Ectodermal cell (in vitro differentiated cells): ENCODE measurements around the gene RPL13.

Source experiments
- H3K27ac ChIP-seq: 2 replicates; pipeline ENCODE4 v1.7.0; 2013; ENCODE audit warnings: mild to moderate bottlenecking, low read depth, low read length; ENCODE audit not compliant: insufficient read depth, poor library complexity, severe bottlenecking
- H3K27me3 ChIP-seq: 2 replicates; pipeline ENCODE4 v1.7.0; 2013; ENCODE audit warnings: mild to moderate bottlenecking, low read length; ENCODE audit not compliant: insufficient read depth, control insufficient read depth, poor library complexity, severe bottlenecking
- H3K36me3 ChIP-seq: one replicate; pipeline ENCODE4 v1.7.0; 2013; ENCODE audit warnings: low read length; ENCODE audit not compliant: control insufficient read depth, insufficient read depth
- H3K4me1 ChIP-seq: one replicate; pipeline ENCODE4 v1.7.0; 2013; ENCODE audit warnings: low read length; ENCODE audit not compliant: control insufficient read depth, insufficient read depth
- H3K4me3 ChIP-seq: 2 replicates; pipeline ENCODE4 v1.7.0; 2013; ENCODE audit warnings: low read depth, low read length, control low read depth; ENCODE audit not compliant: insufficient read depth
- H3K9me3 ChIP-seq: 2 replicates; pipeline ENCODE4 v1.7.0; 2013; ENCODE audit warnings: mild to moderate bottlenecking, low read length, moderate library complexity; ENCODE audit not compliant: control insufficient read depth
- WGBS, 2 experiments: methylation state at CpG; one replicate each; pipeline ENCODE4 v1.1.7; 2013; ENCODE audit warnings: missing lambda C conversion rate in 2 of 2; 5-methylcytosine and 5-hydroxymethylcytosine counted together

Gene RPL13

GRCh38 chr16:89576153-89577054 is 15.9 kb downstream of the RPL13 start:
- peak overlapping the region; percentile 33 for H3K4me3 ChIP-seq
- H3K27me3 ChIP-seq, result peaks cover 43% of the 10 kb centered on the region
- WGBS, 2 experiments, result 27 to 29% methylated on average over 89 of the region's 89 CpGs
- no peak overlapping the region for H3K27ac ChIP-seq
- H3K4me1 ChIP-seq, result no peaks in the 10 kb centered on the region
- no peaks in the 10 kb centered on the region for H3K9me3 ChIP-seq
- H3K36me3 ChIP-seq, result no peaks in the 10 kb centered on the region

- 90 to 91% methylated on average over 25 of the region's 25 CpGs for WGBS, 2 experiments
- peaks cover 43% of the 10 kb centered on the region for H3K27me3 ChIP-seq
- no peaks in the 10 kb centered on the region for H3K4me1 ChIP-seq
- H3K4me3 ChIP-seq, result no peak overlapping the region
- no peaks in the 10 kb centered on the region for H3K9me3 ChIP-seq
- H3K27ac ChIP-seq, result no peak overlapping the region
- no peaks in the 10 kb centered on the region for H3K36me3 ChIP-seq
Measured at GRCh38 chr16:89577055-89577759, 16.7 kb downstream of the RPL13 start.

GRCh38 chr16:89579351-89579750 is 18.9 kb downstream of the RPL13 start:
- no peaks in the 10 kb centered on the region for H3K4me1 ChIP-seq
- H3K27me3 ChIP-seq, result peaks cover 37% of the 10 kb centered on the region
- 89 to 90% methylated on average over 15 of the region's 15 CpGs for WGBS, 2 experiments
- H3K27ac ChIP-seq, result no peak overlapping the region
- H3K36me3 ChIP-seq, result no peaks in the 10 kb centered on the region
- no peak overlapping the region for H3K4me3 ChIP-seq
- H3K9me3 ChIP-seq, result no peaks in the 10 kb centered on the region

- no peak overlapping the region for H3K4me3 ChIP-seq
- H3K27ac ChIP-seq, result no peak overlapping the region
- 84 to 86% methylated on average over 33 of the region's 33 CpGs for WGBS, 2 experiments
- no peaks in the 10 kb centered on the region for H3K9me3 ChIP-seq
- no peaks in the 10 kb centered on the region for H3K4me1 ChIP-seq
- no peaks in the 10 kb centered on the region for H3K36me3 ChIP-seq
- H3K27me3 ChIP-seq, result peaks cover 19% of the 10 kb centered on the region
Measured at GRCh38 chr16:89581045-89581695, 20.7 kb downstream of the RPL13 start.

GRCh38 chr16:89581861-89582563 is 21.5 kb downstream of the RPL13 start:
- Histone ChIP-seq H3K36me3 (no peaks in the 10 kb centered on the region), H3K4me1 (no peaks in the 10 kb centered on the region), H3K27me3 (peaks cover 10% of the 10 kb centered on the region), H3K27ac (no peak overlapping the region), H3K9me3 (no peaks in the 10 kb centered on the region), H3K4me3 (no peak overlapping the region)
- 84% methylated on average over 15 of the region's 15 CpGs for whole genome bisulfite sequencing, 2 experiments

- 91 to 92% methylated on average over 19 of the region's 19 CpGs for WGBS, 2 experiments
- Histone ChIP-seq H3K27ac (no peak overlapping the region), H3K4me3 (no peak overlapping the region), H3K9me3 (no peaks in the 10 kb centered on the region), H3K27me3 (peaks cover 3% of the 10 kb centered on the region), H3K36me3 (no peaks in the 10 kb centered on the region), H3K4me1 (no peaks in the 10 kb centered on the region)
Measured at GRCh38 chr16:89582614-89583196, 22.2 kb downstream of the RPL13 start.

- Histone ChIP-seq H3K27me3 (no peaks in the 10 kb centered on the region), H3K36me3 (no peaks in the 10 kb centered on the region)
- WGBS, 2 experiments, result 92% methylated on average over 36 of the region's 36 CpGs
Measured at GRCh38 chr16:89583197-89583894, 22.9 kb downstream of the RPL13 start.

GRCh38 chr16:89583895-89584644 is 23.6 kb downstream of the RPL13 start:
- WGBS, 2 experiments, result 91 to 92% methylated on average over 49 of the region's 49 CpGs
- H3K4me3 ChIP-seq, result no peak overlapping the region
- no peaks in the 10 kb centered on the region for H3K27me3 ChIP-seq
- no peaks in the 10 kb centered on the region for H3K36me3 ChIP-seq
- H3K4me1 ChIP-seq, result no peaks in the 10 kb centered on the region
- H3K9me3 ChIP-seq, result no peaks in the 10 kb centered on the region
- H3K27ac ChIP-seq, result no peak overlapping the region

More at GRCh38 chr16:89583197-89583894, 22.9 kb downstream of the RPL13 start:
- Histone ChIP-seq H3K9me3 (no peaks in the 10 kb centered on the region), H3K4me1 (no peaks in the 10 kb centered on the region), H3K4me3 (no peak overlapping the region), H3K27ac (no peak overlapping the region)
